Activated CD4-positive, alpha-beta T cell treated with anti-CD3 and anti-CD28 coated beads for 36 hours (primary cell): ENCODE results near the gene SKOR1. TPM values are rescaled to one million over a fixed set of nuclear protein-coding genes. Genes with fewer than 3 reads are reported as not detected.

Source experiments
- ATAC-seq: fragments of 200-7000 bp; cut with Tn5 transposase; one replicate; pipeline ENCODE4 v1.10.0; 2021; ENCODE audit warnings: mild to moderate bottlenecking, moderate library complexity
- CTCF ChIA-PET: fragments of 350-600 bp; sonication (Branson Sonifier 250); formaldehyde crosslinking; loops from one replicate; lab custom pipeline; 2021; ENCODE audit warnings: antibody characterized with exemption; lab: Charles Lee
- POLR2A ChIA-PET: fragments of 350-600 bp; sonication (Branson Sonifier 250); formaldehyde crosslinking; loops from one replicate; lab custom pipeline; 2021; ENCODE audit warnings: antibody characterized with exemption, inconsistent platforms; lab: Charles Lee
- DNase-seq: peaks from one replicate; pipeline ENCODE4 v3.0.0-alpha.2; 2020
- H3K27ac Mint-ChIP-seq: one replicate; pipeline ENCODE4 v1.8.0; 2021; ENCODE audit warnings: mixed read lengths
- H3K27me3 Mint-ChIP-seq: one replicate; pipeline ENCODE4 v1.8.0; 2021; ENCODE audit warnings: mixed read lengths
- H3K36me3 Mint-ChIP-seq: one replicate; pipeline ENCODE4 v1.8.0; 2021; ENCODE audit warnings: low read depth, mixed read lengths
- H3K4me1 Mint-ChIP-seq: one replicate; pipeline ENCODE4 v1.8.0; 2021; ENCODE audit warnings: mixed read lengths
- H3K4me3 Mint-ChIP-seq: one replicate; pipeline ENCODE4 v1.8.0; 2021; ENCODE audit warnings: mild to moderate bottlenecking, moderate library complexity, mixed read lengths
- H3K9me3 Mint-ChIP-seq: one replicate; pipeline ENCODE4 v1.8.0; 2021; ENCODE audit warnings: low read depth, mixed read lengths
- intact Hi-C, 2 experiments: fragments of 100-400 bp; cut with DNase I in 1 of 2; cut with micrococcal nuclease in 1 of 2; formaldehyde crosslinking; loops; one replicate each; pipeline versions ENCODE4 v1.14.2 to v1.15.1; 2022 to 2024; cut with DNase I, micrococcal nuclease
- total RNA-seq, 2 experiments: library from RNA; stranded (reverse); gene quantifications; one replicate each; pipeline ENCODE4 v1.2.3, GENCODE V29; 2021

Gene SKOR1
- total RNA-seq, 2 experiments from 2014 or later, result 0.16 to 0.18 TPM

DNA sequence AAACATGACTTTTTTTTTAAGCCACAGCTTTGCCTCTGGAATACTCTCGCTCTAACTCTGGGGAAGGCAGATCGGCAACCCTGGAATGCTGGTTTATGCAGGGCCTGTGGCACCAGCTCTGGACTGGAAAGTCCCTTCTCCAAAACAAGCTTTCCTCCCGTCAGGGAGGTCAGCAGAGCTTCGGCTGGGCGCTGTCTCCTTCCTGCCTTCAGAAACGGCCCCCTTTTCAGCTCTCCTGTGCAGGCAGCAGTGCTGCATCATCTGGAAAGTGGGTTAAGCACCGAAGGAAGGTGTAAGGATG, 42.7 kb upstream of the SKOR1 start:
- peaks cover 28% of the 10 kb centered on the region for H3K4me1 Mint-ChIP-seq
- no peak overlapping the region for H3K27ac Mint-ChIP-seq
- POLR2A ChIA-PET, result no interaction called here
- DNase-seq, result no peak
- no peaks in the 10 kb centered on the region for H3K9me3 Mint-ChIP-seq
- H3K27me3 Mint-ChIP-seq, result no peaks in the 10 kb centered on the region
- no peak overlapping the region for H3K4me3 Mint-ChIP-seq
- CTCF ChIA-PET, result interaction anchor here (0.6 to 1.1 kb wide), 3 partner anchors 10 to 36 kb away, joined by 3 to 4 read pairs (median 4); no protein-coding TSS in a partner anchor
- ATAC-seq, result no peak
- H3K36me3 Mint-ChIP-seq, result no peaks in the 10 kb centered on the region
- intact Hi-C loops, result loop anchor here in 1 of 2 experiments (5.0 kb wide), 1 partner anchor 40 kb away; no protein-coding TSS in a partner anchor

DNA sequence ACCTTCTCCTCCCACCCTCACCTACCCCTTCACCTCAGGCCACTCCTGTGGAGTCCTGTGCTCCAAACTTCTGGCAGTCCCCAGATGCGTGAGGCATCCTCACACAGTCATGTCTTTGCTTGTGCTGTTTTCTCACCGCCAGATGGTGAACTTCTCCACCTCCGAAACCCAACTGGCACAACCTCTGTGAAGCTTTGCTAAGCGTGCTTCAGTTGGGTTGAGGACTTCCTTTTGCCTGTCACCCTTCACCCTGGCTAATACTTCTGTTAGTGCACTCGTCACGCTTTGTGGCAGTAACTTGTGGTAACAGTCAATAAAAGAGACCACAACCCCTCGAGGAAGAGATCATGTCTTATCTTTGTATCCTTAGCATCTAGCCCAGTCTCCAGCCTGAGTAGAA, 42.0 kb upstream of the SKOR1 start:
- Mint-ChIP-seq H3K36me3 (no peaks in the 10 kb centered on the region), H3K4me1 (peaks cover 28% of the 10 kb centered on the region), H3K9me3 (no peaks in the 10 kb centered on the region), H3K4me3 (no peak overlapping the region), H3K27ac (no peak overlapping the region), H3K27me3 (no peaks in the 10 kb centered on the region)
- POLR2A ChIA-PET, result no interaction called here
- ATAC-seq (peak; percentile 93), DNase-seq (peak; percentile 64)
- intact Hi-C loops, result loop anchor here (1.0 to 5.0 kb wide), 2 partner anchors 39 to 53 kb away; no protein-coding TSS in a partner anchor
- CTCF ChIA-PET, result interaction anchor here (0.6 to 1.1 kb wide), 4 partner anchors 24 to 55 kb away, joined by 3 to 4 read pairs (median 4); no protein-coding TSS in a partner anchor

- no peak overlapping the region for H3K27ac Mint-ChIP-seq
- ATAC-seq, result no peak
- POLR2A ChIA-PET, result no interaction called here
Observed at GRCh38 chr15:67784090-67784781, 41.1 kb upstream of the SKOR1 start.

GRCh38 chr15:67784856-67785430, 40.4 kb upstream of the SKOR1 start:
- Mint-ChIP-seq H3K27me3 (no peaks in the 10 kb centered on the region), H3K4me1 (peaks cover 28% of the 10 kb centered on the region), H3K9me3 (no peaks in the 10 kb centered on the region), H3K4me3 (no peak overlapping the region), H3K36me3 (peaks cover 2% of the 10 kb centered on the region), H3K27ac (no peak overlapping the region)
- intact Hi-C loops, result loop anchor here in 1 of 2 experiments (5.0 kb wide), 1 partner anchor 37 kb away; no protein-coding TSS in a partner anchor
- ChIA-PET POLR2A (no interaction called here), CTCF (interaction anchor here (0.7 to 1.6 kb wide), 2 partner anchors 9 to 78 kb away, joined by 4 to 5 read pairs; no protein-coding TSS in a partner anchor)
- ATAC-seq (peak; percentile 24), DNase-seq (no peak)

More at GRCh38 chr15:67784090-67784781, 41.1 kb upstream of the SKOR1 start:
- H3K9me3 Mint-ChIP-seq, result no peaks in the 10 kb centered on the region
- H3K27me3 Mint-ChIP-seq, result no peaks in the 10 kb centered on the region
- no peaks in the 10 kb centered on the region for H3K36me3 Mint-ChIP-seq
- DNase-seq, result no peak
- intact Hi-C loops, result loop anchor here in 1 of 2 experiments (5.0 kb wide), 1 partner anchor 38 kb away; no protein-coding TSS in a partner anchor
- no peak overlapping the region for H3K4me3 Mint-ChIP-seq
- peaks cover 28% of the 10 kb centered on the region for H3K4me1 Mint-ChIP-seq
- CTCF ChIA-PET, result interaction anchor here (0.9 to 1.6 kb wide), 3 partner anchors 37 to 79 kb away, joined by 3 to 4 read pairs (median 4); no protein-coding TSS in a partner anchor

GRCh38 chr15:67785431-67785830, 39.9 kb upstream of the SKOR1 start:
- ATAC-seq (no peak), DNase-seq (no peak)
- H3K36me3 Mint-ChIP-seq, result peaks cover 2% of the 10 kb centered on the region
- H3K4me1 Mint-ChIP-seq, result peaks cover 28% of the 10 kb centered on the region
- ChIA-PET CTCF (interaction anchor here (0.7 kb wide), 1 partner anchor 9 kb away, joined by 5 read pairs; no protein-coding TSS in a partner anchor), POLR2A (no interaction called here)
- H3K4me3 Mint-ChIP-seq, result no peak overlapping the region
- H3K9me3 Mint-ChIP-seq, result no peaks in the 10 kb centered on the region
- intact Hi-C loops, result no loop called here
- H3K27me3 Mint-ChIP-seq, result no peaks in the 10 kb centered on the region
- H3K27ac Mint-ChIP-seq, result no peak overlapping the region

DNA sequence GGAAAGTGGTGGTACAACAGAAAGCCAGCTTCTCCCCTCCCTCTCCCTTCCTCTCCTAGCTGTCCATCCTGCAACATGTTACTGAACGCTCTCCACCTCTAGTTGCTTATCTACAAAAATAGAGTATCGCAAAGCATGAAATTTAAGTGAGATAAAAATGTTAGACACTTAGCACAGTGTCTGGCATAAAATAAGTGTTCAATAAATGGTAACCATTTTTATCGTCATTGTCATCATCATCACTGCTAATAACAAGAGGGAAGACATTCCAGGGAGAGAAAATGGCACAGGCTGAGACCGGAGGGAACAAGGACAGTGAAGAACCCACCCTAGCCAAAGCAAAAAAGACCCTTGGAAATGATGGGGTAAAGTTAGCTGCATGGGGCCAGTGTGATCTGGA, 38.7 kb upstream of the SKOR1 start:
- Mint-ChIP-seq H3K27ac (no peak overlapping the region), H3K4me3 (no peak overlapping the region), H3K9me3 (no peaks in the 10 kb centered on the region), H3K4me1 (peaks cover 28% of the 10 kb centered on the region), H3K36me3 (peaks cover 2% of the 10 kb centered on the region), H3K27me3 (no peaks in the 10 kb centered on the region)
- no peak for ATAC-seq
- ChIA-PET CTCF (interaction anchor here (0.7 kb wide), 1 partner anchor 615 kb away, joined by 3 read pairs; no protein-coding TSS in a partner anchor), POLR2A (no interaction called here)
- DNase-seq, result no peak
- intact Hi-C loops, result no loop called here

- H3K36me3 Mint-ChIP-seq, result peaks cover 8% of the 10 kb centered on the region
- ATAC-seq (no peak), DNase-seq (no peak)
- POLR2A ChIA-PET, result no interaction called here
- H3K9me3 Mint-ChIP-seq, result peaks cover 2% of the 10 kb centered on the region
- no peaks in the 10 kb centered on the region for H3K27me3 Mint-ChIP-seq
- intact Hi-C loops, result no loop called here
- CTCF ChIA-PET, result no interaction called here
- no peak overlapping the region for H3K27ac Mint-ChIP-seq
- H3K4me1 Mint-ChIP-seq, result peaks cover 15% of the 10 kb centered on the region
- no peak overlapping the region for H3K4me3 Mint-ChIP-seq
Observed at GRCh38 chr15:67788986-67789385, 36.3 kb upstream of the SKOR1 start.

DNA sequence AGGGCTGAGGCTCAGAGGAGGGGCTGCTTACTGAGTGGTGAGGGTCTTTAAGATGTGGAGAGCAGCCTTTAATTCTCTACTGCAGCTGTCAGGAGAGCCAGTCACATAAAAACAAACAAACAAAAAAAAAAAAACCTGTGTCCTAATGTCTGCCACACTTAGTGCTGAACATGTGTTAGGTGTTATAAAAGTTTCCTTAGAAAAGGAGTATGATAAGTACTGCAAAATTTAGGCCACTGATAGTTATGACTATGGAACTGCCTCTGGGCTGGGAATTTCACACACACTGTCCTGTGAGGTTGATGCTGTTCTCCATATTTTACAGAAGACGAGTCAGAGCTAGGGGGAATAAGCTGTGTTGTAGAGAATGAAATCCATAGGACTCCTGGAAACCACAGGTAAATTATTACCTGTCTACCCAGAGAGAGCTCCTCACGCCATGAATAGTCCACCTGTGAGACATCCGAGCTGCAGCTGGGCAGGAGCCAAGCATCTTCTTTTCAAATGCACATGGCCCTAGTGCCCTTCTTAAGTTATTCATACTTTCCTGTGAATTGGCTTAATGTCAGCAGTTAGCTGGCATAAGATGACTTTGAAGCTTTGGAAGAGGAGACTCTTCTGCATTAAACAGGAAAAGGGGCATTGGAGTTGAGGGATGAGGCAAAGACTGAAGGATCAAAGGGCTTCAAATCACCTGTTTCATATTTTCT, 34.5 kb upstream of the SKOR1 start:
- ChIA-PET POLR2A (no interaction called here), CTCF (interaction anchor here (0.5 kb wide), 1 partner anchor 452 kb away, joined by 3 read pairs; no protein-coding TSS in a partner anchor)
- peaks cover 24% of the 10 kb centered on the region for H3K36me3 Mint-ChIP-seq
- no peak overlapping the region for H3K4me3 Mint-ChIP-seq
- ATAC-seq (no peak), DNase-seq (no peak)
- peaks cover 12% of the 10 kb centered on the region for H3K9me3 Mint-ChIP-seq
- H3K27me3 Mint-ChIP-seq, result no peaks in the 10 kb centered on the region
- no peak overlapping the region for H3K27ac Mint-ChIP-seq
- intact Hi-C loops, result no loop called here
- H3K4me1 Mint-ChIP-seq, result peaks cover 6% of the 10 kb centered on the region

GRCh38 chr15:67792250-67792942, 32.9 kb upstream of the SKOR1 start:
- H3K27ac Mint-ChIP-seq, result no peak overlapping the region
- no peak overlapping the region for H3K4me3 Mint-ChIP-seq
- H3K36me3 Mint-ChIP-seq, result peaks cover 28% of the 10 kb centered on the region
- H3K4me1 Mint-ChIP-seq, result peaks cover 6% of the 10 kb centered on the region
- DNase-seq (no peak), ATAC-seq (no peak)
- POLR2A ChIA-PET, result no interaction called here
- no peaks in the 10 kb centered on the region for H3K27me3 Mint-ChIP-seq
- intact Hi-C loops, result no loop called here
- H3K9me3 Mint-ChIP-seq, result peaks cover 12% of the 10 kb centered on the region
- CTCF ChIA-PET, result no interaction called here

- H3K27me3 Mint-ChIP-seq, result no peaks in the 10 kb centered on the region
- H3K27ac Mint-ChIP-seq, result no peak overlapping the region
- peaks cover 12% of the 10 kb centered on the region for H3K9me3 Mint-ChIP-seq
- peaks cover 26% of the 10 kb centered on the region for H3K36me3 Mint-ChIP-seq
- ChIA-PET POLR2A (no interaction called here), CTCF (interaction anchor here (0.7 to 1.1 kb wide), 2 partner anchors 10 to 32 kb away, joined by 3 to 5 read pairs; no protein-coding TSS in a partner anchor)
- peak; percentile 80 for DNase-seq
- peaks cover 6% of the 10 kb centered on the region for H3K4me1 Mint-ChIP-seq
- peak; percentile 53 for ATAC-seq
- intact Hi-C loops, result no loop called here
- H3K4me3 Mint-ChIP-seq, result no peak overlapping the region
Observed at GRCh38 chr15:67794832-67795574, 30.3 kb upstream of the SKOR1 start.
